ENCODE results near the gene RTP2.

RTP2 gene, protein sequence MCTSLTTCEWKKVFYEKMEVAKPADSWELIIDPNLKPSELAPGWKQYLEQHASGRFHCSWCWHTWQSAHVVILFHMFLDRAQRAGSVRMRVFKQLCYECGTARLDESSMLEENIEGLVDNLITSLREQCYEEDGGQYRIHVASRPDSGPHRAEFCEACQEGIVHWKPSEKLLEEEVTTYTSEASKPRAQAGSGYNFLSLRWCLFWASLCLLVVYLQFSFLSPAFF

DNA sequence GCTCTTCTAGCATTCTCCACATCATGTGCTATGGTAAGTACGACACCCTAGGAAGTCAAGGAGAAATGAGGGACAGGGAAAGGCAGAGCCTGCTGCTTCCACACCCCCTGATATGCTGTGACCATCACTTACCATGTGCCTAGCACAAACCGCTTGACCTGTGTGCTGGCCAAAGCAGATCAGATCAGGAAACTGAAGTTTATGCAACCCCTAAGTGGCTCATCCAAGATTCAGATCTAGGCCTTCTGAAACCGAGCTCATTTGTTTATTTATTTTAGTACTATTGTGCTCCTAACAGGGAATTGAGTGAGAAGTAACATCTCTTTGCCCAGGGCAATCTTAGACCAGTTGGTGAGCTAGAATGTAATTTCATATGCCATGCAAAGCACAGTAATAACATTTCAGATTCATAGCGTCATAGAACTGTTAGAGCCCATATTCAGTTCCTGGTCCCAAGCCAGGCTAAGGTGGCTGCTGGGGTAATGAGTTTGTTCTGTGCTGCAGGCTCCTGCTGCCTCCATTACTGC is at the start of gene RTP2:
Gene RTP2 (minus strand): TSS at position 51 of the 527 bp plus-strand sequence. CDS start 429 bp downstream, outside the sequence.
- TF ChIP-seq, protein P1, sequence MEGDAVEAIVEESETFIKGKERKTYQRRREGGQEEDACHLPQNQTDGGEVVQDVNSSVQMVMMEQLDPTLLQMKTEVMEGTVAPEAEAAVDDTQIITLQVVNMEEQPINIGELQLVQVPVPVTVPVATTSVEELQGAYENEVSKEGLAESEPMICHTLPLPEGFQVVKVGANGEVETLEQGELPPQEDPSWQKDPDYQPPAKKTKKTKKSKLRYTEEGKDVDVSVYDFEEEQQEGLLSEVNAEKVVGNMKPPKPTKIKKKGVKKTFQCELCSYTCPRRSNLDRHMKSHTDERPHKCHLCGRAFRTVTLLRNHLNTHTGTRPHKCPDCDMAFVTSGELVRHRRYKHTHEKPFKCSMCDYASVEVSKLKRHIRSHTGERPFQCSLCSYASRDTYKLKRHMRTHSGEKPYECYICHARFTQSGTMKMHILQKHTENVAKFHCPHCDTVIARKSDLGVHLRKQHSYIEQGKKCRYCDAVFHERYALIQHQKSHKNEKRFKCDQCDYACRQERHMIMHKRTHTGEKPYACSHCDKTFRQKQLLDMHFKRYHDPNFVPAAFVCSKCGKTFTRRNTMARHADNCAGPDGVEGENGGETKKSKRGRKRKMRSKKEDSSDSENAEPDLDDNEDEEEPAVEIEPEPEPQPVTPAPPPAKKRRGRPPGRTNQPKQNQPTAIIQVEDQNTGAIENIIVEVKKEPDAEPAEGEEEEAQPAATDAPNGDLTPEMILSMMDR (IDR thresholded peaks at IDR 0.05; ENCODE audit: low read depth, low read length), result no peak
- no peak within 1 kb of the TSS for H3K4me3 ChIP-seq (ENCODE audit: low read depth, low read length)

DNA sequence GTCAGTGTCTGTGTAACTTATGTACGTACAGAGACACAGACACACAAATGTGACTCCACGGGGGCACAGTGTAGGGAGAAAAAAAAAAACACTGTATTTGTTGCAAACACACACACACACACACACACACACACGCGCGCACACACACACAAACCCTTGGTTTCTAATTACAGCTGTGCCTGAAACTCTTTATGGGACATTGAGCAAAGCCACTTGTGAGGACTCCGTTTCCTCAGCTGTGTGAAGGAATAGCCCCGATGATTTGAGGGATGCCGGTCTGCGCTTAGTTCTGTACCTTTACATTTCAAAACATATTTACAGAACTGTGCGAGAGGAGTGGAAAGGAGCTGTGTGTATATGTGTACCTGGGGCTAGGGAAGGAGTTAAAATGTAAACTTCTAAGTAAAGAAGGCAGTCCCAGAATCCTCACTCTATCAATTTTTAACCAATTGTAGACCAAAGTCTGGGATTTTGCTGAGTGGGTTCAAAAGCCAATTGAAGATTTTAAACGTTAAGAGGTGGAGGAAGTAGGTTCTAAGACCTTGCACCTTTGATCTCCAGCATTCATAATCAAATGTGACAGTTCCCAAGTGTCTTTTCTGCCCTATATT is 48.3 kb upstream of the RTP2 start:
- TF ChIP-seq, protein P1 (IDR thresholded peaks at IDR 0.05; ENCODE audit: low read depth, low read length), result no peak

DNA sequence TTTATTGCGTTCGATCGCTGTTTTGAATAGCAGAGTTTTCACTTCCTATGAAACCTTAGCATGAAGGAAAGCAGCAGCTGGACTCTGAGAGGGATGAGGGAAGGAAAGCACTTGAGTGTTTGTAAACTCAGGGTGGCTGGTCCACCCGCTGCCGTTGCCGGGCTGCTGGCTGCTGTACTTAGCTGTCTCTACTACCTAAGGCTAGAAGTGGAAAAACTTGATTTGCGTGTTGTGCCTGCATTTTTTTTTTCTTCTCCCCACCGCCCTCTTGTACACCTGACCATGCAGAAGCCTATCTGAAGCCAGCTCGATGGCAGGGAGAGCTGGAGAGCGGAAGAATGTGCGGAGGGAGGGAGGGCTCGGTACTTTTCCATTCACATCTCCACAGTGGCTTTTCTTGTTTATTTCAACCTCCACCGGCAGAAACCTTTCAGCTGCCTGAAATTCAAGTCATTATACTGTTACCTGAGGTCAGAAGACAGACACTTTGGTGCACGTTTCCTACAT is 47.7 kb upstream of the RTP2 start:
- peak overlapping the region; percentile 49 for H3K4me3 ChIP-seq (ENCODE audit: low read depth, low read length)
- TF ChIP-seq, protein P1 (IDR thresholded peaks at IDR 0.05; ENCODE audit: low read depth, low read length), result no peak

More for the DNA sequence above, 48.3 kb upstream of the RTP2 start:
- peak overlapping the region; percentile 49 for H3K4me3 ChIP-seq (ENCODE audit: low read depth, low read length)

DNA sequence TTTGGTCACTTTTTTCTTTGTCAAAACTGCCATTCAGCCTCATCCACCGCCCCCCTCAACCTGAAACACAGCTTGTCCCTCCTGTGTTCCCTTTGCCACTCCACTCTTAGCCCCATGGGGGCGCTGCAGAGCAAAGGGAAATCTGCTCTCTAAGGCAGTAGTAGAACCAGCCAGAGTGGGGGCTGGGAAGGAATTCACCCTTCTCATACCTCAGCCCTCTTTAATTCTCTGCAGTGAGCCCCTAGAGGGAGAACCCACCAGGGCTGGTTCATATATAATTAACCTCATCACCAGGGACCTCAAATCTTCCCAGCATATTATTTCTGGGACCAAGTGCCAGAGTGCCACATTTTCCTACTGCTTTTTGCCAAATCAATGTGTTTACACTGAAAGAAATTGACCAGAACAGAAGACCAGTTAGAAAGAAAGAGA is 45.7 kb upstream of the RTP2 start:
- TF ChIP-seq, protein P1 (IDR thresholded peaks at IDR 0.05; ENCODE audit: low read depth, low read length), result peak; percentile 98
- H3K4me3 ChIP-seq (ENCODE audit: low read depth, low read length), result no peak overlapping the region

DNA sequence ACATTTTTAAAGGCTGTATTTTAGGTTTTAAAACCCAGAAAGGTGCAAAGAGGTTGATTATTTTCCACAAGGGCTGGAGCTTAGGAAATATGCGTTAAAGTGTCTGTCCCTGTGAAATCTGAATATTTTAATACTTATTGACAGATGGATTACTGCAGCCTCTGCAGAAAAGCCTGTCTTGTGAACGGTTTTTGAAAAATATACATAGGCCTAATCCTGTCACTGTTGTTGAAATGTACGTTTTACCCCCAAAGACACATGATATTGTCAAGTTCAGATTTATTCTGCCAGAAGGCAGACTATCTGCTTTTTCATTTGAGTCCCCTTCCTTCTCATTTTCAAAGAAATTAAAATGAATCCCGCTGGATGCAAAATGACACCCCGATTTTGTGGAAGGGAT is 45.1 kb upstream of the RTP2 start:
- H3K4me3 ChIP-seq (ENCODE audit: low read depth, low read length), result no peak overlapping the region
- TF ChIP-seq, protein P1 (IDR thresholded peaks at IDR 0.05; ENCODE audit: low read depth, low read length), result no peak

DNA sequence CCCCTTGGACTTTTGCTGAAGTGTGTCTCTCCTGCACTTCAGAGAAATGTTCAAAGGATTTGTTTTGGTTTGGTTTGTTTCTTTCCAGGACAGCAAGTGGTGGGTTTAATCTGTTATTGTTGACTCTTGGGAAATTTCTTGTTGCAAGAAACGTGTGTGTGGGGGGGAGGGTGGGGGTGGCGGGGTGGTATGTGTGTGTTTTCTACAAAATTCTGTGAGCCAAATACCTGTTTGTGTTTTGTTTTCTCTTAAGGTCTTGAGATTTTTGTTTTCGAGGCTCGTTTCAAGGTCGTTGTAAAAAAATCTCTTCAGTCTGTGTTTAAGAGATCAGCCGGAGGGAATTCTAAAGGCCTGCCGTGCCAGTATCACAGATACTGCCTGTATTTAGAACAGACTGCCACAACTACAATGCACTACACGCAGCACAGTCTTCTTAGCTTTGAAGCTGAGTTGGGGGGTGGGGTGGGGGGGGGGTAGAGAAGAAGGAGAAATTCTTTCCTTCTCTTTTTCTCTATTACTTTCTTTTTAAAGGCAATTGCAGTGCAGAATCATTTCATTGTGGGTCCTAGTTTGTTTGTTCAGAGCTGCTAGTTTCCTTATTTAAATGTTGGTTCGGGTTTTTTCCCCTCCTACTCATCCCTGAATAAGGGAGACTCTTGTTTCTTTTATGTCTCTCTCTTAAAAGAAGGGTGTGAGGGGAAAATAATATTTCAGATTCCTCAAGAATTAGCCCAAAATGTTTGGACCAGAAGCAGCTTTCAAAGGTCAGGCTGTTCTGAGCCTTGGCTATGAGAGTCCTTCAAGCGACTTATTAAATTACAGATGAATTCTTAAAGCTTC is 44.3 kb upstream of the RTP2 start:
- H3K4me3 ChIP-seq (ENCODE audit: low read depth, low read length), result peak overlapping the region; percentile 95
- TF ChIP-seq, protein P1 (IDR thresholded peaks at IDR 0.05; ENCODE audit: low read depth, low read length), result no peak

Data from WI38 (cell line).